Activated T-helper 9 cell treated with anti-CD3 and anti-CD28 coated beads, Interleukin-2, amount 50 U/mL, for 16 hours (primary cell): ENCODE measurements around the gene RETREG1.
"Not testable (repeated sequence)": the region's sequence is repeated elsewhere in the genome, so short reads cannot be mapped to it uniquely, and the experiment has no call there.

Source experiments
- DNase-seq: peaks from one replicate; pipeline ENCODE4 v3.0.0-alpha.2; 2020; ENCODE audit warnings: low read depth

RETREG1 gene

GRCh38 chr5:16551628-16552027, 65.2 kb downstream of the RETREG1 start:
- DNase-seq: no peak

- no peak for DNase-seq
Observed at GRCh38 chr5:16550316-16550952, 66.4 kb downstream of the RETREG1 start.

GRCh38 chr5:16549491-16550206, 67.1 kb downstream of the RETREG1 start:
- DNase-seq: no peak

GRCh38 chr5:16548812-16549211, 68.0 kb downstream of the RETREG1 start:
- DNase-seq: no peak

GRCh38 chr5:16548115-16548514, 68.7 kb downstream of the RETREG1 start:
- no peak for DNase-seq

- no peak for DNase-seq
Observed at GRCh38 chr5:16547200-16547842, 69.5 kb downstream of the RETREG1 start.

GRCh38 chr5:16546732-16547131, 70.1 kb downstream of the RETREG1 start:
- no peak for DNase-seq

- no peak for DNase-seq
Observed at GRCh38 chr5:16544607-16545374, 72.0 kb downstream of the RETREG1 start.

- DNase-seq: not testable (repeated sequence)
Observed at GRCh38 chr5:16543206-16543605, 73.6 kb downstream of the RETREG1 start.

- DNase-seq: no peak
Observed at GRCh38 chr5:16542236-16542635, 74.6 kb downstream of the RETREG1 start.

- not testable (repeated sequence) for DNase-seq
Observed at GRCh38 chr5:16541592-16541991, 75.2 kb downstream of the RETREG1 start.

GRCh38 chr5:16540421-16540820, 76.4 kb downstream of the RETREG1 start:
- DNase-seq: no peak

- DNase-seq: no peak
Observed at GRCh38 chr5:16539169-16539666, 77.6 kb downstream of the RETREG1 start.

- no peak for DNase-seq
Observed at GRCh38 chr5:16538006-16538405, 78.8 kb downstream of the RETREG1 start.

- no peak for DNase-seq
Observed at GRCh38 chr5:16536818-16537217, 80.0 kb downstream of the RETREG1 start.

- no peak for DNase-seq
Observed at GRCh38 chr5:16536246-16536645, 80.6 kb downstream of the RETREG1 start.

GRCh38 chr5:16534280-16534679, 82.5 kb downstream of the RETREG1 start:
- no peak for DNase-seq

GRCh38 chr5:16531063-16531648, 85.6 kb downstream of the RETREG1 start:
- DNase-seq: no peak

GRCh38 chr5:16529306-16529705, 87.5 kb downstream of the RETREG1 start:
- no peak for DNase-seq

- no peak for DNase-seq
Observed at GRCh38 chr5:16528382-16529110, 88.3 kb downstream of the RETREG1 start.

GRCh38 chr5:16525651-16526050, 91.1 kb downstream of the RETREG1 start:
- DNase-seq: no peak
